HG03025 (cell line): ENCODE results near the gene SYNE4.
"Not testable (repeated sequence)": the region's sequence is repeated elsewhere in the genome, so short reads cannot be mapped to it uniquely, and the experiment has no call there.

Source experiments
- ATAC-seq: cut with Tn5 transposase; IDR thresholded peaks from one replicate; pipeline ENCODE4 v1.9.1; 2021; ENCODE audit warnings: mild to moderate bottlenecking, moderate library complexity; ENCODE audit not compliant: unreplicated experiment, low FRiP score

Gene SYNE4

GRCh38 chr19:36008336-36008978 is at the start of gene SYNE4:
TSS of gene SYNE4 (minus strand) at chr19:36008813. CDS start at chr19:36008681, 132 bp downstream.
- no peak for ATAC-seq

GRCh38 chr19:36054733-36055686 is 46.4 kb upstream of the SYNE4 start, which contains the start of gene WDR62:
TSS of gene WDR62 (plus strand) at chr19:36054897. CDS start at chr19:36054972, 75 bp downstream.
- ATAC-seq = peak; percentile 70

GRCh38 chr19:36054119-36054732 is 45.6 kb upstream of the SYNE4 start, which contains the start of gene THAP8:
TSS of gene THAP8 (minus strand) at chr19:36054285. CDS start at chr19:36054217, 68 bp downstream.
- peak; percentile 67 for ATAC-seq

DNA sequence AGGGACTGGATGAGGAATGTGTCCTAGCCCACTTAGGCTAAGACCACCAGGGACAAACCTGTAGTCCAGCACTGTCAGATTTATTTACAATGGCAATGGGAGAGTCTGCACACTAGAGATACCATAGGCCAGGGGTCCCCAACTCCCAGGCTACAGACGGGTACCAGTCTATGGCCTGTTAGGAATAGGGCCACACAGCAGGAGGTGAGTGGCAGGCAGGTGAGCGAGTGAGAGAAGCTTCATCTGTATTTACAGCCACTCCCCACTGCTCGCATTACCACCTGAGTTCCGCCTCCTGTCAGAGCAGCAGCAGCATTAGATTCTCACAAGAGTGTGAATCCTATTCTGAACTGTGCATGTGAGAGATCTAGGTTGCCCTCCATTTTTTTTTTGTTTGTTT is 43.0 kb upstream of the SYNE4 start:
- ATAC-seq = no peak

DNA sequence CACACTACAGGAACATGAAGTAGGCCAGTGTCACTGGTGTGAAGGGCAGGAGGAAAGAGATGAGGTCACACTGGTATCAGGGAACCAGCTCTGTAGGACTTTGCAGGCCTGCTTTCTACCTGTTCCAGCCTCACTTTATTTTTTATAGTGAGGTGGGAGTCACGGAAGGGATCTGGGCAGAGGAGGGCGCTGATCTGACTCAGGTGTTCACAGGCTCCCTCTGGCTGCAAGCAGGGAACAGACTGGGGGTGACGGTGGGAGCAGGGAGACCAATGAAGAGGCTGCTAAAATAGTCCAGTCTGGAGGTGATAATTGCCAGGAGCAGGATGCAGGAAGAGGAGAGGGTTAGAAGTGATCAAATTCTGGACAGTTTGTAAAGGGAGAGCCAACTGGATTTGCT is 42.6 kb upstream of the SYNE4 start:
- no peak for ATAC-seq

GRCh38 chr19:36049080-36049698 is 40.6 kb upstream of the SYNE4 start:
- no peak for ATAC-seq

- no peak for ATAC-seq
Observed at GRCh38 chr19:36047835-36048234, 39.2 kb upstream of the SYNE4 start.

DNA sequence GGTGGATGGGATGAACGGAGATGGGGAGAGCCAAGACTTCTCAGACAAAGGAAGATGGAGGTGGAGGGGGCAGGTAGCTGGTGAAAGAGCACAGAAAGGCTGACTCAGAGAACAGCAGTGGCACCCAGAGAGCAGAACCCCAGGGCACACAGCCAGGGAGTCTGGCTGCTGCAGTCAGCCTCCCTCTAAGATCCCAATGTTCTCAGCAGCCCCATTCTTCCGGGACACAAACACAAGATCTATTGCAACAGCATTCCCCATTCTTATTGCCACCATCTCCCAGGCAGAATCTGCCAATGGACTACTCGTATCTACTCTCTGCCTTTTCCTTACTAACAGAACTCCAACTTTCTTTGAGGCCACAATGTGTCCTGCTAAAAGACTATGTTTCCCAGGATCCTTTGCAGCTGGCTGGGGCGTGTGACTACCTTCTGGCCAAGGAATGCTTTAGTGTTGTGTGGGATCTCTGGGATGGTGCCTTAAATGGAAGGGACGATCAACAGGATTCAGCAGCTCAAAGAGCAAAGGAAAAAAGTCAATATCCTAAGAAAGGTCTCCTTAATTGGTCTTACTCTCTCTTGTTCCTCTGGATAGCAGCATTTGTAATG is 37.9 kb upstream of the SYNE4 start:
- no peak for ATAC-seq

- ATAC-seq = no peak
Observed at GRCh38 chr19:36043952-36044351, 35.3 kb upstream of the SYNE4 start.

- ATAC-seq = no peak
Observed at GRCh38 chr19:36041831-36042230, 33.2 kb upstream of the SYNE4 start.

- ATAC-seq = not testable (repeated sequence)
Observed at GRCh38 chr19:36041092-36041491, 32.5 kb upstream of the SYNE4 start.

GRCh38 chr19:36040495-36040894 is 31.9 kb upstream of the SYNE4 start:
- ATAC-seq = no peak

DNA sequence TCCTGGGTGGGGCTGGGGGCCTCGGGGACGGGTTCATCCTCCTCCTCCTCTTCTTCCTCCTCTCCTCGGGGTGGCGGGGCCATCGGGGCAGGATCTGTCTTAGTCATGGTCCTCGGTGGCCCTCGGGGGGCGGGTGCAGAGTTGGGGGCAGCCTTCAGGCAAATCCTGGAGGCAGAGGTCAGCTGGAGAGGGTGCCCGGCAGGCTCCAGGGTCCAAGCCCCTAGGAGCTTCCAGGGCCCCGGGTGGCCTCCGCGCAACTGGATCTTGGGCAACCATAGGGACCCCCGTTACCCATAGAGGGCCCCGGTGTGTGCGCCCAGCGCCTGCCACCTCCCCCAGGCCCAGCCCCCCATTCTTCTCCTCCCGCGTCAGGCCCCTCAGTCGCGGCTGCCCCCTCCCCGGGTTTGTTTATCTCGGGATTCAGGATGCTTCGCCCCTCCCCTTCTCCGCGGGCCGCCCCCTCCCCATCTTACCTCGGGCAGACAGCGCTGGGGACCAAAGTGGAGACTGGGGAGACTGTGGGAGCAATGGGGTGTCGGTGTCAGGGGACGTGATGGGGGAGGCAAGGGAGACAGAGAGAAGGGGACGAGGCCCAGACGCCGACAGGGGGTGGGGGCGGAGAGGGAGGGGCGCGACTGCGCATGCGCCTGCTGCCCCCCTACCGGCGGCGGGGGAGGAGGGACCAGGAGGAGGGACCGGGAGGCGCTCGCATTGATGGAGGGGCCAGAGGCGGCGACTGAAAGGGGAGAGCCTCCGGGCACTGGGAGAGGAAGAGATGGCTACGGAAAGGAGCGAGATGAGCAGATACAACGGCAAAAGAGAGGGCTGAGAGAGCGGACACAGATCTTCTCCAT is 23.9 kb upstream of the SYNE4 start, which contains the start of gene CLIP3:
Gene CLIP3, minus strand, starts transcription at position 623 of the 854 bp plus-strand sequence. Its CDS starts 516 bp downstream, at position 107.
- ATAC-seq = no peak

GRCh38 chr19:36031308-36031707 is 22.7 kb upstream of the SYNE4 start:
- ATAC-seq = no peak

GRCh38 chr19:36030264-36031148 is 21.9 kb upstream of the SYNE4 start:
- no peak for ATAC-seq

GRCh38 chr19:36028313-36029041 is 19.9 kb upstream of the SYNE4 start:
- ATAC-seq = no peak

GRCh38 chr19:36027696-36028095 is 19.1 kb upstream of the SYNE4 start:
- ATAC-seq = no peak
